ENCODE results near the gene DOCK3.
"Not testable (repeated sequence)": the region's sequence is repeated elsewhere in the genome, so short reads cannot be mapped to it uniquely, and the experiment has no call there.

DOCK3 gene

GRCh38 chr3:50687127-50687751 lies 12.5 kb downstream of the DOCK3 start:
- DNase-seq = no peak

GRCh38 chr3:50687916-50688315 lies 13.2 kb downstream of the DOCK3 start:
- no peak for DNase-seq

GRCh38 chr3:50688602-50689001 lies 13.9 kb downstream of the DOCK3 start:
- not testable (repeated sequence) for DNase-seq

GRCh38 chr3:50689558-50689957 lies 14.8 kb downstream of the DOCK3 start:
- DNase-seq = no peak

- DNase-seq = no peak
Measured at GRCh38 chr3:50695031-50695430, 20.3 kb downstream of the DOCK3 start.

GRCh38 chr3:50696276-50696675 lies 21.5 kb downstream of the DOCK3 start:
- no peak for DNase-seq

GRCh38 chr3:50698269-50698668 lies 23.5 kb downstream of the DOCK3 start:
- no peak for DNase-seq

GRCh38 chr3:50708620-50709019 lies 33.9 kb downstream of the DOCK3 start:
- no peak for DNase-seq

- DNase-seq = no peak
Measured at GRCh38 chr3:50714946-50715345, 40.2 kb downstream of the DOCK3 start.

- no peak for DNase-seq
Measured at GRCh38 chr3:50724831-50725230, 50.1 kb downstream of the DOCK3 start.

- DNase-seq = no peak
Measured at GRCh38 chr3:50734985-50735384, 60.3 kb downstream of the DOCK3 start.

- no peak for DNase-seq
Measured at GRCh38 chr3:50737193-50737905, 62.6 kb downstream of the DOCK3 start.

- DNase-seq = no peak
Measured at GRCh38 chr3:50737906-50738598, 63.3 kb downstream of the DOCK3 start.

- no peak for DNase-seq
Measured at GRCh38 chr3:50743643-50744042, 68.9 kb downstream of the DOCK3 start.

GRCh38 chr3:50749822-50750221 lies 75.1 kb downstream of the DOCK3 start:
- no peak for DNase-seq

GRCh38 chr3:50759015-50759414 lies 84.3 kb downstream of the DOCK3 start:
- no peak for DNase-seq

- DNase-seq = no peak
Measured at GRCh38 chr3:50777680-50778079, 103.0 kb downstream of the DOCK3 start.

GRCh38 chr3:50781766-50782165 lies 107.0 kb downstream of the DOCK3 start:
- not testable (repeated sequence) for DNase-seq

GRCh38 chr3:50786631-50787030 lies 111.9 kb downstream of the DOCK3 start:
- no peak for DNase-seq

GRCh38 chr3:50790894-50791293 lies 116.2 kb downstream of the DOCK3 start:
- DNase-seq = not testable (repeated sequence)

GRCh38 chr3:50792568-50792967 lies 117.8 kb downstream of the DOCK3 start:
- no peak for DNase-seq

- DNase-seq = not testable (repeated sequence)
Measured at GRCh38 chr3:50803805-50804204, 129.1 kb downstream of the DOCK3 start.

- DNase-seq = not testable (repeated sequence)
Measured at GRCh38 chr3:50804376-50804775, 129.6 kb downstream of the DOCK3 start.

GRCh38 chr3:50805321-50805720 lies 130.6 kb downstream of the DOCK3 start:
- no peak for DNase-seq
